Measurements from ENCODE around the gene ANKRD1.
"Not testable (repeated sequence)": the region's sequence is repeated elsewhere in the genome, so short reads cannot be mapped to it uniquely, and the experiment has no call there.

The ANKRD1 gene

GRCh38 chr10:90947030-90947960, 26.4 kb upstream of the ANKRD1 start:
- no peak overlapping the region for H3K4me3 ChIP-seq (ENCODE audit: low read depth, low read length)
- TF ChIP-seq, protein P1, sequence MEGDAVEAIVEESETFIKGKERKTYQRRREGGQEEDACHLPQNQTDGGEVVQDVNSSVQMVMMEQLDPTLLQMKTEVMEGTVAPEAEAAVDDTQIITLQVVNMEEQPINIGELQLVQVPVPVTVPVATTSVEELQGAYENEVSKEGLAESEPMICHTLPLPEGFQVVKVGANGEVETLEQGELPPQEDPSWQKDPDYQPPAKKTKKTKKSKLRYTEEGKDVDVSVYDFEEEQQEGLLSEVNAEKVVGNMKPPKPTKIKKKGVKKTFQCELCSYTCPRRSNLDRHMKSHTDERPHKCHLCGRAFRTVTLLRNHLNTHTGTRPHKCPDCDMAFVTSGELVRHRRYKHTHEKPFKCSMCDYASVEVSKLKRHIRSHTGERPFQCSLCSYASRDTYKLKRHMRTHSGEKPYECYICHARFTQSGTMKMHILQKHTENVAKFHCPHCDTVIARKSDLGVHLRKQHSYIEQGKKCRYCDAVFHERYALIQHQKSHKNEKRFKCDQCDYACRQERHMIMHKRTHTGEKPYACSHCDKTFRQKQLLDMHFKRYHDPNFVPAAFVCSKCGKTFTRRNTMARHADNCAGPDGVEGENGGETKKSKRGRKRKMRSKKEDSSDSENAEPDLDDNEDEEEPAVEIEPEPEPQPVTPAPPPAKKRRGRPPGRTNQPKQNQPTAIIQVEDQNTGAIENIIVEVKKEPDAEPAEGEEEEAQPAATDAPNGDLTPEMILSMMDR (IDR thresholded peaks at IDR 0.05; ENCODE audit: borderline replicate concordance, insufficient read depth, low read depth, low read length) = no peak

DNA sequence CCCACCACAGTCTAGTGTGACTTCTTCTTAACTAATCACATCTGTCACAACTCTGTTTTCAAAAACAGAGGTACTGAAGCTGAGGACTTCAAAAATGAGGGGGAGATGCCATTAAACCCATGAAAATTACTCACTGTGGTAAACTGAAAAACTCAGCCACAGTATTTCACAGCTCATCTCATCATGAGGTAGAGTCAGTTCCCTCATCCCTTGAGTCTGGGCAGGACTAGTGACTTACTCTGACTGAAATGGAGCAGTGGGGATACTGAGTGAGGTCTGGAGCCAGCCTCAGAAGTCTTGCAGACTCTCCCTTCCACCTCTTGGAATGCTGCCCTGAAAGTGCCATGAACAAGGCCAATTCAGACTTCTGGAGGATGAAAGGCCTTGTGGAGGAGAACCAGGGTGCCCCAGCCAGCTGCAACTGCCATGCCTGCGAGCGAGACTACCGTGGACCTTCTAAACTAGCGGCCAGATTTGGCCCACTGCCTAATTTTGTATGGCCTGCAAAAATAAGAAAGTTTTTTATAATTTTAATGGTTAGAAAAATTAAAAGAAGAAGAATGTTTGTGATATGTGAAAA, 24.7 kb upstream of the ANKRD1 start:
- H3K4me3 ChIP-seq (ENCODE audit: low read depth, low read length) = no peak overlapping the region
- TF ChIP-seq, protein P1 (IDR thresholded peaks at IDR 0.05; ENCODE audit: borderline replicate concordance, insufficient read depth, low read depth, low read length) = no peak

- H3K4me3 ChIP-seq (ENCODE audit: low read depth, low read length) = no peak overlapping the region
- TF ChIP-seq, protein P1 (IDR thresholded peaks at IDR 0.05; ENCODE audit: borderline replicate concordance, insufficient read depth, low read depth, low read length) = no peak
Measured at GRCh38 chr10:90944749-90945148, 23.9 kb upstream of the ANKRD1 start.

DNA sequence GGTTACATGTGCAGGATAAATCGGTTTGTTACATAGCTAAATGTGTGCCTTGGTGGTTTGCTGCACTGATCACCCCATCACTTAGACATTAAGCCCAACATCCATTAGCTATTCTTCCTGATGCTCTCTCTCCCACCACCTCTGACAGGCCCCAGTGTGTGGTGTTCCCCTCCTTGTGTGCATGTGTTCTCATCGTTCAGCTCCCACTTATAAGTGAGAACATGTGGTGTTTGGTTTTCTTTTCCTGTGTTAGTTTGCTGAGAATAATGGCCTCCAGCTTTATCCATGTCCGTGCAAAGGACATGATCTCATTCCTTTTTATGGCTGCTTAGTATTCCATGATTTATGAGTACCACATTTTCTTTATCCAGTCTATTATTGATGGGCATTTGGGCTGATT, 22.1 kb upstream of the ANKRD1 start:
- H3K4me3 ChIP-seq (ENCODE audit: low read depth, low read length) = not testable (repeated sequence)

DNA sequence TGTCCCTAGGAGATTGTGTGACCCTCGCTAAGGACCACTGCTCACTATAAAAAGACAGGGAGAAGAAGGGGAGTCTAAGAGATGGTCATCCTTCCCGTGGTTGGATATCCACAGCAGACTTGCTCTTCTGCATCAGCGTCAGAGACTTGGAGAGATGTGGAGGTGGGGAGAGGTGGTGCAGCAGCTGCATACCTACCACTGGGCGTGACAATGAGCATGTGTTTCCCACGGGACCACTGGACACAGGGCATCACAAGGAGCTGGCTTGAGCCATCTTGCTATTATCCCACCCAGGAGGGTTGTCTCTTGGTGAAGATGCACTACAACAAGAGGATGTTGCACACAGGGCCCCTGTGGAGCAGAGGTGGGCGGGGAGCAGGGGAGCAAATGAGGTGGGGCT, 18.8 kb upstream of the ANKRD1 start:
- TF ChIP-seq, protein P1 (IDR thresholded peaks at IDR 0.05; ENCODE audit: borderline replicate concordance, insufficient read depth, low read depth, low read length) = no peak
- no peak overlapping the region for H3K4me3 ChIP-seq (ENCODE audit: low read depth, low read length)

GRCh38 chr10:90939116-90939515, 18.2 kb upstream of the ANKRD1 start:
- TF ChIP-seq, protein P1 (IDR thresholded peaks at IDR 0.05; ENCODE audit: borderline replicate concordance, insufficient read depth, low read depth, low read length) = no peak
- no peak overlapping the region for H3K4me3 ChIP-seq (ENCODE audit: low read depth, low read length)

DNA sequence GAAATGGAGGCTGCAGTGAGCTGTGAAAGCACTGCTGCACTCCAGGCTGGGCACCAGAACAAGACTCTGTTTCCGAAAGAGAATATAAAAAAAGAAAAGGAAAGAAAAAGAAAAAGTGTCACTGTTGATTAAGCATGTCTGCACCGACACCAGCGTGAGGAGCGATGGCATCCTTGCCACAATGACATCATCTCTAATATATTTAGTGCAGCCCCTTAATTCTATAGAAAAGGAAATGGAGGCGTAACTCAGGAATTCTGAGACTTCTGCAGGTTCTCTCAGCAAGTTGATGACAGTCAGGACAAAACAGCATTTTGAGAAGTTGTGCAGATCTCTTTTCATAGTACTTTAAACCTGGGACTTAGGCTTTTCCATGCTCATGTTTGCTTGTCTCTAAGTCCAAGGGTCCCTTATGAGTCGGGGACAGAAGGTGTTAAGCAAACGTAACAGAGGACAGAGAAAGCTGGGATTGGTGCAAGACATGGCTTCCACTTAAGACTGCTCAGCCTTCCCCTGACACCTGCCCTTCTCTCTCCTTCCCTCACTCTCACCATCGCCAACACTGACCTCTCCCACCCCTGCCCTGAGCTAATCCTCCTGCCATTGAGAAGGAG, 16.9 kb upstream of the ANKRD1 start:
- no peak overlapping the region for H3K4me3 ChIP-seq (ENCODE audit: low read depth, low read length)
- TF ChIP-seq, protein P1 (IDR thresholded peaks at IDR 0.05; ENCODE audit: borderline replicate concordance, insufficient read depth, low read depth, low read length) = no peak

Data from GM12875 (cell line).